GM19452 (cell line): Measurements from ENCODE around the gene GATA2.

ENCODE experiments used
- ATAC-seq: cut with Tn5 transposase; IDR thresholded peaks from one replicate; pipeline ENCODE4 v1.9.1; 2021; ENCODE audit not compliant: unreplicated experiment

Gene GATA2

GRCh38 chr3:128435561-128435960 is 57.4 kb downstream of the GATA2 start:
- no peak for ATAC-seq

- ATAC-seq: no peak
Measured at GRCh38 chr3:128435058-128435457, 57.9 kb downstream of the GATA2 start.

- no peak for ATAC-seq
Measured at GRCh38 chr3:128434524-128434923, 58.5 kb downstream of the GATA2 start.

DNA sequence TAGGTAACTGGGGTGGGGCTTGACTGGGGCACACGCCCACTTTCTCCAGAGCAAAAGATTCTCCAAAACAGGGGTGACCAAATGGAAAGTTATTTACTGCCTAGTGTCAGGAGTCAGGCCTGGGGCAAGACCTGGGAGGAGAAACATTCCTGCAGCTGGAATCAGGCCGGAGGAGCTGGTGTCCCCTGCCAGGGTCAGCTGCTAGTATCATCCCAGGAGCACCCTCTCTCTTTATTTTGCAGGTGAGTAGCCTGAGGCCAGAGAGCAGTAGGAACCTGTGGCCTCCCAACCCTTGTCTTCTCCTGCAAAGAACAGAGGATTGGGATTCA is 59.2 kb downstream of the GATA2 start:
- no peak for ATAC-seq

DNA sequence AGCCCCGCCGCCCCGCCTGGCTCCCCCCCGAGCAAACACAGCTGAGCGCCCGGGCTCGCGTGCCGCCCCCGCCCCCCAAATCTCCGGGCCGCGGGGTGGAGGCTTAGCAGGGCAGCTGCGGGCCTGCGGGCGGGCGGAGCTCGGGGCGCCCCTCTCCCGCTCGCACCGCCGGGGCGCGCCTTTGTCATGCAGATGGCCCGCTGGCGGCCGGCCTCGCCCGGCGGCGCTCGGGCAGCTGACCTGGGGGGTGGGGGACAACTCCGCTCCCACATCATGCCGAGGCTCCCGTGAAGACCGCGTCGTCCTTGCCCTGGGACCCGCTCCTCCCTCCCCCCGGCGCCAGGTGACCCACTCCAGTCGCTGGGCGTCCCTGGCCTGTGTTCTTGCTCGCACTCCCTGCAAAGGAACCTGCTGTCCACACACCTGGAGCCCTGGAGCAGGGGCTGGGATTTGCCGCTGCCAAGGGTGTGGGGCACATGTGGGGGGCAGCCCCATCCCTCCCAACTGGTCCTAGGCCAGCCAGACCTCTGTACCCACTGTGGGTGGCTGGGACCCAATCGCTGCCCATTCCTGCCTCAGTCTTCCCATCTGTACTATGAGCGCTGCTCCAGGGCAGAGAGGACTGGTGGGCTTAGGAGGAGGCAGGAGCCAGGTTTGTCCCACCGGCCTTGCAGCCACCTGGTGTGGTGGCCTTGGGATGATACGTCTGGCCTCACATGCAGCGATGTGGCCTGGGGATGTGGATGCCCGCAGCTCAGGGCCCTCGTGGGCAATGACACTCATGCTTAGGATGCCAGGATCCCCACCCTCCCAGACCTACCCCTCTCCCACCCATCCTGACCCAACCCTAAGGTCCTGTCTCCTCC is 59.8 kb downstream of the GATA2 start:
- ATAC-seq: no peak

DNA sequence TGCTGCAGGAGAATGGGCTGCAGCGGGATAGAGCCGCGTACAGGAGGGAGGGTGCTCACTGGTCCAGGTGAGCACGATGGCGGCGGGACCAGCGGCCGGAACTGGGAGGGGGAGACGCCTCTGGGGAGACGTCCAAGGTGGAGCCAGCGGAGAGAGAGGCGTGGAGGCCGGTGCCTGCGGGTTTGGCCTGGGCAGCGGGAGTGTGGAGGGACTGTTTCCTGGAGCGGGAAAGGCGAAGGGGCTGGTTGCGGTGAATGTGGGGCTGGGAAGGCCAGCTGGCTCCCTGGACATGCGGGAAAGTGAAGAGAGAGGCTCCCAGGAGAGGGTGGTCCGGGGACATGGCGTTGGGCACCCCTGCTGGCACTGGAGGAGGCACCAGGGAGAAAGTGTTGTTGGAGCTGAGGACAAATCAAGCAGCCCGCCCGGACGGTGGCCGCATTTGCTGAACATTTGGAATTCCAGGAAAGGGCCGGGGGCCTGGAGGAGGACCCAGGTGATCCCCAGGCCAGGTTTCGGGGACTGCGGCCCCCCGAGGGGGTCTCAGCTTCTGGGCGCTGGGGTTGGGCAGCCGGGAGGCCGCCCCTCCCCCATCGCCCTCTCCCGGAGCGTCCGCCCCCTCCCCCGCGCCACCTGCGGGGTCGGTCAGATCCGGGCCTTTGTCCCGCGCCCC is 60.6 kb downstream of the GATA2 start:
- no peak for ATAC-seq

- ATAC-seq: no peak
Measured at GRCh38 chr3:128431803-128432300, 61.1 kb downstream of the GATA2 start.

DNA sequence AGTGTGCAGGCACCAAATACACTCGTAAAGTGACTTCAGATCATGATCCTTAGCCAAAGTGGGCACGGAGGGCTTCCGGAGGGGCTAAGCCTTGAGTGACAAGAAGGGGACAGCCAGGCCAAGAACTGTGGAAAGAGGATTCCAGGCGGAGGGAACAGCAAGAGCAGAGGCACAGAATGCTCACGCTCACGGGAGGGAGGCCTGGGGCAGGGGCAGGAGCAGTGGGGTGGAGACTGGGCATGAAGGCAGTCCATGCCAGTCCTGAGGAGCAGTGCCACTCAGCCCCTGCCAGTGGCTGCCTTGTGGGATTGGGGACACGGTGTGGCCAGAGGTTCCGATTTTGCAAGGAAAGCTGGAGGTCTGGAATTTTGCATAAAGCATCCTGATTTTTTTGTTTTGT is 62.3 kb downstream of the GATA2 start:
- ATAC-seq: no peak

DNA sequence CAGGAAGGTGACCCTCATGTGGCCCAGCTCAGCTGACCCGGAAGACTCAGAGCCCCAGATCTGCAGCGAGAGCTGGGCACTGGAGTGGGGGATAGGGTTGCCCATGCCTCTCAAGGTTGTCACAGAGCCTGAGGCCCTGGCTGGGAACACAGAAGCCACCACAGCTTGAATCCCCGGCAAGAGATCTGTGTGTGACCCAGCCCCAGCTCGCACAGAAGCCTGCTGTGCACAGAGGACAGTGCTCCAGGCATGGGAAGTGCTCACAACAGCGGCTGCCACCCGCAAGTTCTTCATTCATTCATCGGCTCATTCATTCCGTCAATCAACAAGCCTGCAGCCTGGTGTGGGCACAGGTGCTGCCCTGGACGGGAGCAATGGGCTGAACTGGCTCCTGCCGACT is 62.7 kb downstream of the GATA2 start:
- no peak for ATAC-seq

DNA sequence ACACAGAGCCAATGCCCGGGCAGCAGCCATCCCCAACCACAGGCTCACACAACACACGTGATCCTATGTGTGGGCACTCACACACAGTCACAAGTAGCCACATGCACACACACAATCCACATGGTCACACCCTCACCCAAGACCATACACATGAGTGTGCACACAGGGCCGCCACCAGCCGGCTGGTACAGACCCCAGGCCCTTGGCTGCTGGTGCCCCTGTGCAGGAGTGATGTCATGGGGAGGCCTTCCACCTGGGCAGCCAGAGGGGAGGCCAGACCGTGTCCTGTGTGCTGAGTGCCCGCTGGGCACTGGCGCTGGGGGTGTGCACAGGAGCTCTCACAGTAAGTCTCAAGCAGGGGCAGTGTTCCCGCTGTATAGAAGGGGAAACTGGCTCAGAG is 63.2 kb downstream of the GATA2 start:
- ATAC-seq: no peak
